Hepatocyte (in vitro differentiated cells): ENCODE data around the gene GCNT2. TPM values are rescaled to one million over a fixed set of nuclear protein-coding genes. Genes with fewer than 3 reads are reported as not detected.
"Not testable (repeated sequence)": the region's sequence is repeated elsewhere in the genome, so short reads cannot be mapped to it uniquely, and the experiment has no call there.

Source experiments
- DNase-seq: peaks from one replicate; pipeline ENCODE4 v3.0.0-alpha.2; 2016; ENCODE audit warnings: low spot score
- H2AFZ ChIP-seq: fragments of 200-600 bp; sonication (generic); 2 replicates; pipeline ENCODE4 v1.6.0; 2016; ENCODE audit warnings: antibody characterized with exemption, mild to moderate bottlenecking
- H3K27ac ChIP-seq: fragments of 200-600 bp; sonication (generic); 2 replicates; pipeline ENCODE4 v1.5.1; 2016; ENCODE audit warnings: mild to moderate bottlenecking
- H3K27me3 ChIP-seq: fragments of 200-600 bp; sonication (generic); 2 replicates; pipeline ENCODE4 v1.6.1; 2016
- H3K36me3 ChIP-seq: fragments of 200-600 bp; sonication (generic); replicated peaks from 2 replicates; pipeline ENCODE4 v1.5.1; 2016; ENCODE audit warnings: low read depth; ENCODE audit not compliant: insufficient read depth
- H3K4me1 ChIP-seq: fragments of 200-600 bp; sonication (generic); 2 replicates; pipeline ENCODE4 v1.5.1; 2016; ENCODE audit warnings: mild to moderate bottlenecking, moderate library complexity; ENCODE audit not compliant: insufficient read depth
- H3K4me2 ChIP-seq: fragments of 200-600 bp; sonication (generic); 2 replicates; pipeline ENCODE4 v1.6.0; 2016
- H3K4me3 ChIP-seq: fragments of 200-600 bp; sonication (generic); 2 replicates; pipeline ENCODE4 v1.5.1; 2016; ENCODE audit warnings: mild to moderate bottlenecking
- H3K79me2 ChIP-seq: fragments of 200-600 bp; sonication (generic); 2 replicates; pipeline ENCODE4 v1.6.0; 2017; ENCODE audit warnings: mild to moderate bottlenecking
- H3K9me2 ChIP-seq: fragments of 200-600 bp; sonication (generic); replicated peaks from 2 replicates; pipeline ENCODE4 v1.6.0; 2017; ENCODE audit warnings: mild to moderate bottlenecking; ENCODE audit not compliant: insufficient read depth
- H3K9me3 ChIP-seq: fragments of 200-600 bp; sonication (generic); 2 replicates; pipeline ENCODE4 v1.5.1; 2016; ENCODE audit warnings: low read depth, mild to moderate bottlenecking
- H4K20me1 ChIP-seq: fragments of 200-600 bp; sonication (generic); 2 replicates; pipeline ENCODE4 v1.6.0; 2016; ENCODE audit warnings: mild to moderate bottlenecking; ENCODE audit not compliant: insufficient read depth, poor library complexity, severe bottlenecking
- EZH2 ChIP-seq: fragments of 200-600 bp; sonication (generic); IDR thresholded peaks from 2 replicates; pipeline ENCODE4 v1.6.1; 2016; ENCODE audit warnings: antibody characterized with exemption, mild to moderate bottlenecking, borderline replicate concordance
- EZH2phosphoT487 ChIP-seq: fragments of 200-600 bp; sonication (generic); IDR thresholded peaks from one replicate; pipeline ENCODE4 v1.6.1; 2018; ENCODE audit warnings: antibody characterized with exemption, mild to moderate bottlenecking, low read depth, moderate library complexity; ENCODE audit not compliant: unreplicated experiment, severe bottlenecking
- WGBS: methylation state at CpG from one replicate; pipeline ENCODE4 v1.1.6; 2016; ENCODE audit warnings: low lambda C conversion rate; ENCODE audit errors: missing lambda C conversion rate; 5-methylcytosine and 5-hydroxymethylcytosine counted together
- polyA plus RNA-seq: library from polyadenylated mRNA; unstranded; fragments of >200 nt; fragmentation: Nextera tagmentation; extraction: Ambion mirVana; gene quantifications from 2 replicates; pipeline ENCODE4 v1.2.1, GENCODE V29; 2016
- total RNA-seq: library from RNA; depleted of rRNA; stranded (reverse); fragments of >200 nt; gene quantifications from 2 replicates; pipeline ENCODE4 v1.2.3, GENCODE V29; 2014
- TF ChIP-seq, protein P1 (sequence below): fragments of 200-600 bp; sonication (generic); IDR thresholded peaks from 2 replicates; pipeline ENCODE4 v1.5.1; 2016; ENCODE audit warnings: antibody characterized with exemption, mild to moderate bottlenecking; ENCODE audit not compliant: poor library complexity

Gene GCNT2
- total and polyA plus RNA-seq, 2 experiments from 2014 or later = 16.3 to 36.4 TPM

DNA sequence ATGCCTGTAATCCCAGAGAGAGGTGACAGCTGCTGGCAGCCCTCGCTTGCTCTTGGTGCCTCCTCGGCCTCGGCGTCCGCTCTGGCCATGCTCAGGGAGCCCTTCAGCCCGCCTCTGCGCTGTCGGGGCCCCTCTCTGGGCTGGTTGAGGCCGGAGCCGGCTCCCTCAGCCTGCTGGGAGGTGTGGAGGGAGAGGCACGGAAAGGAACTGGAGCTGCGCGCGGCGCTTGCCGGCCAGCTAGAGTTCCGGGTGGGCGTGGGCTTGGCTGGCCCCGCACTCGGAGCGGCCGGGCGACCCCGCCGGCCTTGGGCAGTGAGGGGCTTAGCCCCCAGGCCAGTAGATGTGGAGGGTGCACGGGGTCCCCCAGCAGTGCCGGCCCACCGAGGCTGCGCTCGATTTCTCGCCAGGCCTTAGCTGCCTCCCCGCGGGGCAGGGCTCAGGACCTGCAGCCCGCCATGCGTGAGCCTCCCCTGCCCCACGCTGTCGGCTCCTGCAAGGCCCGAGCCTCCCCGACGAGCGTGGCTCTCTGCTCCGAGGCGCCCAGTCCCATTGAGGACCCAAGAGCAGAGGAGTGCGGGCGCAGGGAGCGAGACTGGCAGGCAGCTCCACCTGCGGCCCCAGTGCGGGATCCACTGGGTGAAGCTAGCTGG is 138.7 kb downstream of the GCNT2 start:
- Histone ChIP-seq H3K4me3 (peak overlapping the region; percentile 29), H4K20me1 (no peaks in the 10 kb centered on the region), H3K27me3 (no peaks in the 10 kb centered on the region), H3K9me2 (no peaks in the 10 kb centered on the region), H2AFZ (peak overlapping the region; percentile 78), H3K4me1 (no peaks in the 10 kb centered on the region), H3K9me3 (no peaks in the 10 kb centered on the region), H3K36me3 (no peaks in the 10 kb centered on the region), H3K27ac (peak overlapping the region; percentile 82), H3K4me2 (peak overlapping the region; percentile 83), H3K79me2 (no peaks in the 10 kb centered on the region)
- WGBS = 52% methylated on average over 41 of the region's 48 CpGs
- no peak for TF ChIP-seq EZH2
- peak; percentile 61 for DNase-seq

DNA sequence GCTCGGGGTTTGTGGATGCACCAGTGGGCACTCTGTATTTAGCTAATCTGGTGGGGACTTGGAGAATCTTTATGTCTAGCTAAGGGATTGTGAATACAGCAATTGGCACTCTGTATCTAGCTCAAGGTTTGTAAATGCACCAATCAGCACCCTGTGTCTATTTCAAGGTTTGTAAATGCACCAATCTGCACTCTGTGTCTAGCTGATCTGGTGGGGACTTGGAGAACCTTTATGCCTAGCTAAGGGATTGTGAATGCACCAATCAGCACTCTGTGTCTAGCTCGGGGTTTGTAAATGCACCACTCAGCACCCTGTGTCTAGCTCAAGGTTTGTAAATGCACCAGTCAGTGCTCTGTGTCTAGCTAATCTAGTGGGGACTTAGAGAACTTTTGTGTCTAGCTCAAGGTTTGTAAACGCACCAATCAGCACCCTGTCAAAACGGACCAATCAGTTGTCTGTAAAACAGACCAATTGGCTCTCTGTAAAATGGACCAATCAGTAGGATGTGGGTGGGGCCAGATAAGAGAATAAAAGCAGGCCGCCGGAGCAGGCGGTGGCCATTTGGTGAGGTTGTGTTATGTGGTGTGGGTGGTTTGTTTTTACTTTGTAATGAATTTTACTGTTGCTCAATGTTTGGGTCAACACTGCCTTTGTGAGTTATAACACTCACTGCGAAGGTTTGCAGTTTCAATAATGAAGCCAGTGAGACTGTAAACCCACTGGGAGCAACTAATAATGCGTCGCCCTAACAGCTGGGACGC is 139.5 kb downstream of the GCNT2 start:
- H3K4me1 ChIP-seq, H3K4me3 ChIP-seq, H3K9me3 ChIP-seq, H3K27ac ChIP-seq, H4K20me1 ChIP-seq, H3K79me2 ChIP-seq, DNase-seq, H3K36me3 ChIP-seq, H3K27me3 ChIP-seq, H3K9me2 ChIP-seq: not testable (repeated sequence)
- Histone ChIP-seq H2AFZ (peak overlapping the region; percentile 78), H3K4me2 (peak overlapping the region; percentile 83)
- 94% methylated on average over 11 of the region's 11 CpGs for WGBS

GRCh38 chr6:10662207-10662606 is 141.1 kb downstream of the GCNT2 start:
- no peaks in the 10 kb centered on the region for H3K79me2 ChIP-seq
- 92% methylated on average over 8 of the region's 8 CpGs for WGBS
- no peaks in the 10 kb centered on the region for H3K4me1 ChIP-seq
- no peaks in the 10 kb centered on the region for H3K27me3 ChIP-seq
- no peaks in the 10 kb centered on the region for H3K9me3 ChIP-seq
- TF ChIP-seq, protein P1, sequence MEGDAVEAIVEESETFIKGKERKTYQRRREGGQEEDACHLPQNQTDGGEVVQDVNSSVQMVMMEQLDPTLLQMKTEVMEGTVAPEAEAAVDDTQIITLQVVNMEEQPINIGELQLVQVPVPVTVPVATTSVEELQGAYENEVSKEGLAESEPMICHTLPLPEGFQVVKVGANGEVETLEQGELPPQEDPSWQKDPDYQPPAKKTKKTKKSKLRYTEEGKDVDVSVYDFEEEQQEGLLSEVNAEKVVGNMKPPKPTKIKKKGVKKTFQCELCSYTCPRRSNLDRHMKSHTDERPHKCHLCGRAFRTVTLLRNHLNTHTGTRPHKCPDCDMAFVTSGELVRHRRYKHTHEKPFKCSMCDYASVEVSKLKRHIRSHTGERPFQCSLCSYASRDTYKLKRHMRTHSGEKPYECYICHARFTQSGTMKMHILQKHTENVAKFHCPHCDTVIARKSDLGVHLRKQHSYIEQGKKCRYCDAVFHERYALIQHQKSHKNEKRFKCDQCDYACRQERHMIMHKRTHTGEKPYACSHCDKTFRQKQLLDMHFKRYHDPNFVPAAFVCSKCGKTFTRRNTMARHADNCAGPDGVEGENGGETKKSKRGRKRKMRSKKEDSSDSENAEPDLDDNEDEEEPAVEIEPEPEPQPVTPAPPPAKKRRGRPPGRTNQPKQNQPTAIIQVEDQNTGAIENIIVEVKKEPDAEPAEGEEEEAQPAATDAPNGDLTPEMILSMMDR = no peak
- TF ChIP-seq EZH2phosphoT487 (no peak), EZH2 (no peak)
- H4K20me1 ChIP-seq = no peaks in the 10 kb centered on the region
- H3K27ac ChIP-seq = no peak overlapping the region
- H3K4me3 ChIP-seq = no peak overlapping the region
- H2AFZ ChIP-seq = no peak overlapping the region
- H3K36me3 ChIP-seq = no peaks in the 10 kb centered on the region
- H3K4me2 ChIP-seq = no peak overlapping the region
- H3K9me2 ChIP-seq = no peaks in the 10 kb centered on the region
- DNase-seq = no peak

DNA sequence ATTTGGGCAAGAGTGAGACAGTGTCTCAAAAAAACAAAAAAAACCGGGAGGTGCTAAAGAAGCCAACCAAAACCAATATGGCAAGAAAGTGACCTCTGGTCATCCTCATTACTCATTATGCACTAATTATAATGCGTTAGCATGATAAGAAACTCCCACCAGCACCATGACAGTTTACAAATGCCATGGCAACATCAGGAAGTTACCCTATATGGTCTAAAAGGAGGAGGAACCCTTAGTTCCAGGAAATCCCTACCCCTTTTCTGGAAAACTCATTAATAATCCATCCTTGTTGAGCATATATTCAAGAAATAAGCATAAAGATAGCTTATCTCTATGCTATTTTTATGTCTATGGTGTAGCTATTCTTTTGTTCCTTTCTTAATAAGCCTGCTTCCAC is 141.6 kb downstream of the GCNT2 start:
- no peaks in the 10 kb centered on the region for H3K9me3 ChIP-seq

GRCh38 chr6:10665595-10665994 is 144.4 kb downstream of the GCNT2 start:
- not testable (repeated sequence) for H3K79me2 ChIP-seq, H3K4me1 ChIP-seq, H4K20me1 ChIP-seq, H3K36me3 ChIP-seq, DNase-seq, H3K4me2 ChIP-seq, H3K9me3 ChIP-seq, H2AFZ ChIP-seq, H3K27me3 ChIP-seq, H3K9me2 ChIP-seq, H3K4me3 ChIP-seq, H3K27ac ChIP-seq
- WGBS = 89% methylated on average over 1 of the region's 1 CpG

More for the DNA sequence above, 141.6 kb downstream of the GCNT2 start:
- H3K4me2 ChIP-seq = no peak overlapping the region
- 91% methylated on average over 2 of the region's 2 CpGs for WGBS
- DNase-seq = no peak
- H3K4me3 ChIP-seq = no peak overlapping the region
- H3K27ac ChIP-seq = no peak overlapping the region
- no peaks in the 10 kb centered on the region for H3K27me3 ChIP-seq
- TF ChIP-seq EZH2phosphoT487 (no peak), EZH2 (no peak)
- TF ChIP-seq, protein P1 = no peak
- H3K79me2 ChIP-seq = no peaks in the 10 kb centered on the region
- no peaks in the 10 kb centered on the region for H3K4me1 ChIP-seq
- H3K36me3 ChIP-seq = no peaks in the 10 kb centered on the region
- H3K9me2 ChIP-seq = no peaks in the 10 kb centered on the region
- no peak overlapping the region for H2AFZ ChIP-seq
- no peaks in the 10 kb centered on the region for H4K20me1 ChIP-seq
